Eye (tissue), 1 donor: ENCODE results near the gene SSRP1.

Source experiments
- DNase-seq: peaks from one replicate; pipeline ENCODE4 v3.0.0-alpha.2; 2015

The SSRP1 gene

GRCh38 chr11:57359896-57360690 lies 24.4 kb upstream of the SSRP1 start:
- no peak for DNase-seq

- DNase-seq: no peak
Measured at GRCh38 chr11:57359396-57359795, 23.7 kb upstream of the SSRP1 start.

GRCh38 chr11:57358991-57359390 lies 23.3 kb upstream of the SSRP1 start:
- DNase-seq: no peak

- no peak for DNase-seq
Measured at GRCh38 chr11:57358543-57358961, 22.9 kb upstream of the SSRP1 start.

- no peak for DNase-seq
Measured at GRCh38 chr11:57357856-57358255, 22.2 kb upstream of the SSRP1 start.

GRCh38 chr11:57357310-57357709 lies 21.6 kb upstream of the SSRP1 start:
- DNase-seq: no peak

- no peak for DNase-seq
Measured at GRCh38 chr11:57356268-57356667, 20.6 kb upstream of the SSRP1 start.

GRCh38 chr11:57354699-57355098 lies 19.0 kb upstream of the SSRP1 start:
- no peak for DNase-seq

GRCh38 chr11:57353852-57354251 lies 18.2 kb upstream of the SSRP1 start:
- no peak for DNase-seq

- DNase-seq: no peak
Measured at GRCh38 chr11:57353446-57353845, 17.8 kb upstream of the SSRP1 start.

GRCh38 chr11:57353036-57353435 lies 17.3 kb upstream of the SSRP1 start:
- no peak for DNase-seq

- peak; percentile 85 for DNase-seq
Measured at GRCh38 chr11:57349491-57350274, 14.0 kb upstream of the SSRP1 start.

- no peak for DNase-seq
Measured at GRCh38 chr11:57348636-57349313, 13.1 kb upstream of the SSRP1 start.

GRCh38 chr11:57348052-57348451 lies 12.4 kb upstream of the SSRP1 start:
- no peak for DNase-seq

- DNase-seq: no peak
Measured at GRCh38 chr11:57347336-57347735, 11.6 kb upstream of the SSRP1 start.

GRCh38 chr11:57345555-57346211 lies 10.0 kb upstream of the SSRP1 start:
- peak; percentile 85 for DNase-seq

GRCh38 chr11:57344826-57345225 lies 9.1 kb upstream of the SSRP1 start:
- no peak for DNase-seq

GRCh38 chr11:57343825-57344224 lies 8.1 kb upstream of the SSRP1 start:
- no peak for DNase-seq

GRCh38 chr11:57342702-57343101 lies 7.0 kb upstream of the SSRP1 start:
- no peak for DNase-seq

- no peak for DNase-seq
Measured at GRCh38 chr11:57341250-57341808, 5.6 kb upstream of the SSRP1 start.

- DNase-seq: peak; percentile 79
Measured at GRCh38 chr11:57340039-57340615, 4.4 kb upstream of the SSRP1 start.

- no peak for DNase-seq
Measured at GRCh38 chr11:57339328-57339727, 3.6 kb upstream of the SSRP1 start.
